HEK293 (cell line): ENCODE results near the gene SLC8A1.

Source experiments
- CTCF ChIA-PET: fragments of 350-600 bp; formaldehyde crosslinking; extraction: SDS; loops from one replicate; lab custom pipeline; 2021; ENCODE audit warnings: antibody characterized with exemption; lab: Yijun Ruan, JAX
- POLR2A ChIA-PET: fragments of 300-600 bp; formaldehyde crosslinking; extraction: SDS; loops from one replicate; lab custom pipeline; 2020; ENCODE audit warnings: antibody characterized with exemption, inconsistent platforms; lab: Yijun Ruan, JAX
- H3K27ac ChIP-seq: fragments of 200-500 bp; sonication (Bioruptor generic); 2 replicates; pipeline ENCODE4 v1.5.1; 2014; ENCODE audit warnings: low read depth, low read length, control low read depth, inconsistent platforms; ENCODE audit errors: extremely low read depth
- H3K36me3 ChIP-seq, 2 experiments: fragments of 200-500 bp in 1 of 2; sonication (Bioruptor generic) in 1 of 2; 1 replicate in 1 of 2; 2 replicates in 1 of 2; pipeline ENCODE4 v1.5.1; 2014 to 2017; ENCODE audit warnings: inconsistent platforms in 2 of 2, low read length in 2 of 2; ENCODE audit not compliant: control insufficient read depth in 2 of 2, insufficient read depth in 1 of 2
- H3K4me1 ChIP-seq: fragments of 200-500 bp; sonication (Bioruptor generic); 2 replicates; pipeline ENCODE4 v1.5.1; 2014; ENCODE audit warnings: mild to moderate bottlenecking, low read length, inconsistent platforms; ENCODE audit not compliant: control insufficient read depth, insufficient read depth
- H3K4me3 ChIP-seq: 2 replicates; pipeline ENCODE4 v1.5.1; 2011; ENCODE audit warnings: low read depth, mild to moderate bottlenecking, control low read depth, low read length, moderate library complexity
- H3K9me3 ChIP-seq: fragments of 200-500 bp; sonication (Bioruptor generic); 2 replicates; pipeline ENCODE4 v1.5.1; 2014; ENCODE audit warnings: low read depth, low read length, inconsistent platforms; ENCODE audit not compliant: control insufficient read depth, insufficient read depth
- BCL11B ChIP-seq: fragments of 450-650 bp; formaldehyde crosslinking; IDR thresholded peaks from 2 replicates; pipeline ENCODE4 v1.5.1; 2016; ENCODE audit warnings: low read depth, missing biosample characterization, missing genetic modification characterization
- GLIS2 ChIP-seq: fragments of 450-650 bp; formaldehyde crosslinking; IDR thresholded peaks from 2 replicates; pipeline ENCODE4 v1.5.1; 2016; ENCODE audit warnings: missing biosample characterization, missing genetic modification characterization
- IKZF3 ChIP-seq: fragments of 450-650 bp; IDR thresholded peaks from 2 replicates; pipeline ENCODE4 v1.5.0; 2018; ENCODE audit warnings: missing biosample characterization, mild to moderate bottlenecking, missing genetic modification characterization, moderate library complexity
- KLF7 ChIP-seq: fragments of 450-650 bp; formaldehyde crosslinking; IDR thresholded peaks from 2 replicates; pipeline ENCODE4 v1.5.1; 2016; ENCODE audit warnings: missing biosample characterization, missing genetic modification characterization, borderline replicate concordance
- PRDM2 ChIP-seq: fragments of 450-650 bp; formaldehyde crosslinking; IDR thresholded peaks from 2 replicates; pipeline ENCODE4 v1.5.1; 2016; ENCODE audit warnings: missing biosample characterization, missing genetic modification characterization, borderline replicate concordance
- SALL2 ChIP-seq: fragments of 450-650 bp; formaldehyde crosslinking; IDR thresholded peaks from 2 replicates; pipeline ENCODE4 v1.5.0; 2017; ENCODE audit warnings: missing biosample characterization, mild to moderate bottlenecking, missing genetic modification characterization, borderline replicate concordance
- WT1 ChIP-seq: fragments of 450-650 bp; formaldehyde crosslinking; IDR thresholded peaks from 2 replicates; pipeline ENCODE4 v1.5.1; 2016; ENCODE audit warnings: missing biosample characterization, missing genetic modification characterization
- ZBTB20 ChIP-seq: fragments of 450-650 bp; formaldehyde crosslinking; IDR thresholded peaks from 2 replicates; pipeline ENCODE4 v1.5.1; 2016; ENCODE audit warnings: missing biosample characterization, missing genetic modification characterization
- ZFP3 ChIP-seq: fragments of 450-650 bp; formaldehyde crosslinking; IDR thresholded peaks from 2 replicates; pipeline ENCODE4 v1.5.1; 2016; ENCODE audit warnings: low read depth, missing biosample characterization, missing genetic modification characterization
- ZNF214 ChIP-seq: fragments of 450-650 bp; formaldehyde crosslinking; IDR thresholded peaks from 2 replicates; pipeline ENCODE4 v1.5.1; 2017; ENCODE audit warnings: missing biosample characterization, mild to moderate bottlenecking, missing genetic modification characterization, borderline replicate concordance
- ZNF280D ChIP-seq: fragments of 450-650 bp; formaldehyde crosslinking; IDR thresholded peaks from 2 replicates; pipeline ENCODE4 v1.5.1; 2016; ENCODE audit warnings: missing biosample characterization, missing genetic modification characterization
- ZNF621 ChIP-seq: fragments of 450-650 bp; formaldehyde crosslinking; IDR thresholded peaks from 2 replicates; pipeline ENCODE4 v1.5.1; 2017; ENCODE audit warnings: missing biosample characterization, missing genetic modification characterization
- ZNF654 ChIP-seq: fragments of 450-650 bp; formaldehyde crosslinking; IDR thresholded peaks from 2 replicates; pipeline ENCODE4 v1.5.1; 2016; ENCODE audit warnings: low read depth, missing biosample characterization, missing genetic modification characterization
- ZNF664 ChIP-seq: fragments of 450-650 bp; formaldehyde crosslinking; IDR thresholded peaks from 2 replicates; pipeline ENCODE4 v1.5.1; 2016; ENCODE audit warnings: missing biosample characterization, missing genetic modification characterization
- ZNF785 ChIP-seq: fragments of 450-650 bp; formaldehyde crosslinking; IDR thresholded peaks from 2 replicates; pipeline ENCODE4 v1.5.1; 2016; ENCODE audit warnings: missing biosample characterization, missing genetic modification characterization
- TF ChIP-seq, protein P1 (sequence below): fragments of 450-650 bp; IDR thresholded peaks from 2 replicates; pipeline ENCODE4 v1.5.1; 2018; ENCODE audit warnings: missing biosample characterization, missing genetic modification characterization
- TF ChIP-seq, protein P2 (sequence below): fragments of 450-650 bp; formaldehyde crosslinking; IDR thresholded peaks from 2 replicates; pipeline ENCODE4 v1.5.1; 2016; ENCODE audit warnings: missing biosample characterization, missing genetic modification characterization, borderline replicate concordance

Gene SLC8A1

DNA sequence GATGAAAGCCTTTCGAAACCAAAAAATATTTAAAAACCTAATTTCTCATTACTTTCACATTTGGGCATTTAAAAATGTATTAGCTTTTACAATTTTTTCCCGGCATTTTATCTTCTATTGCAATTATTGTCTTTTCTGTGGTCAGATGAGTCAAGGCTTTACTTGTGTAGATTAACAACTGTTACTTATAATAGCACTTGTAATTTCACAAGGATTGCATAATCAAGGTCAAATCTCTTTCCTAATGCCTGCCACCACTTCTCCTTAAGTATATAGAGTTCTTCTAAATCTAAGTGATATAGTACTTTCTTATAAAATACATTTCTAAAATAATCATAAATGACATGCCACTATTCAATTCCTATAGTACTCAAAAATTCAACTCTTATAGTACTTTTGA, 67.2 kb downstream of the SLC8A1 start:
- POLR2A ChIA-PET: no interaction called here
- no peak overlapping the region for H3K4me3 ChIP-seq
- no peak for TF ChIP-seq BCL11B (tag by site-specific recombination)
- TF ChIP-seq, protein P1, sequence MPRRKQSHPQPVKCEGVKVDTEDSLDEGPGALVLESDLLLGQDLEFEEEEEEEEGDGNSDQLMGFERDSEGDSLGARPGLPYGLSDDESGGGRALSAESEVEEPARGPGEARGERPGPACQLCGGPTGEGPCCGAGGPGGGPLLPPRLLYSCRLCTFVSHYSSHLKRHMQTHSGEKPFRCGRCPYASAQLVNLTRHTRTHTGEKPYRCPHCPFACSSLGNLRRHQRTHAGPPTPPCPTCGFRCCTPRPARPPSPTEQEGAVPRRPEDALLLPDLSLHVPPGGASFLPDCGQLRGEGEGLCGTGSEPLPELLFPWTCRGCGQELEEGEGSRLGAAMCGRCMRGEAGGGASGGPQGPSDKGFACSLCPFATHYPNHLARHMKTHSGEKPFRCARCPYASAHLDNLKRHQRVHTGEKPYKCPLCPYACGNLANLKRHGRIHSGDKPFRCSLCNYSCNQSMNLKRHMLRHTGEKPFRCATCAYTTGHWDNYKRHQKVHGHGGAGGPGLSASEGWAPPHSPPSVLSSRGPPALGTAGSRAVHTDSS: no peak
- TF ChIP-seq SALL2 (tag by site-specific recombination): no peak
- no peak for TF ChIP-seq IKZF3
- no peak for TF ChIP-seq ZNF654
- TF ChIP-seq ZNF280D (tag by site-specific recombination): no peak
- TF ChIP-seq KLF7: no peak
- no peak for TF ChIP-seq ZNF214 (tag by site-specific recombination)
- TF ChIP-seq PRDM2: no peak
- TF ChIP-seq ZBTB20 (tag by site-specific recombination): no peak
- TF ChIP-seq ZNF664 (tag by site-specific recombination): no peak
- no peak for TF ChIP-seq ZNF785 (tag by site-specific recombination)
- TF ChIP-seq WT1: no peak
- no peak for TF ChIP-seq ZNF621 (tag by site-specific recombination)
- TF ChIP-seq, protein P2, sequence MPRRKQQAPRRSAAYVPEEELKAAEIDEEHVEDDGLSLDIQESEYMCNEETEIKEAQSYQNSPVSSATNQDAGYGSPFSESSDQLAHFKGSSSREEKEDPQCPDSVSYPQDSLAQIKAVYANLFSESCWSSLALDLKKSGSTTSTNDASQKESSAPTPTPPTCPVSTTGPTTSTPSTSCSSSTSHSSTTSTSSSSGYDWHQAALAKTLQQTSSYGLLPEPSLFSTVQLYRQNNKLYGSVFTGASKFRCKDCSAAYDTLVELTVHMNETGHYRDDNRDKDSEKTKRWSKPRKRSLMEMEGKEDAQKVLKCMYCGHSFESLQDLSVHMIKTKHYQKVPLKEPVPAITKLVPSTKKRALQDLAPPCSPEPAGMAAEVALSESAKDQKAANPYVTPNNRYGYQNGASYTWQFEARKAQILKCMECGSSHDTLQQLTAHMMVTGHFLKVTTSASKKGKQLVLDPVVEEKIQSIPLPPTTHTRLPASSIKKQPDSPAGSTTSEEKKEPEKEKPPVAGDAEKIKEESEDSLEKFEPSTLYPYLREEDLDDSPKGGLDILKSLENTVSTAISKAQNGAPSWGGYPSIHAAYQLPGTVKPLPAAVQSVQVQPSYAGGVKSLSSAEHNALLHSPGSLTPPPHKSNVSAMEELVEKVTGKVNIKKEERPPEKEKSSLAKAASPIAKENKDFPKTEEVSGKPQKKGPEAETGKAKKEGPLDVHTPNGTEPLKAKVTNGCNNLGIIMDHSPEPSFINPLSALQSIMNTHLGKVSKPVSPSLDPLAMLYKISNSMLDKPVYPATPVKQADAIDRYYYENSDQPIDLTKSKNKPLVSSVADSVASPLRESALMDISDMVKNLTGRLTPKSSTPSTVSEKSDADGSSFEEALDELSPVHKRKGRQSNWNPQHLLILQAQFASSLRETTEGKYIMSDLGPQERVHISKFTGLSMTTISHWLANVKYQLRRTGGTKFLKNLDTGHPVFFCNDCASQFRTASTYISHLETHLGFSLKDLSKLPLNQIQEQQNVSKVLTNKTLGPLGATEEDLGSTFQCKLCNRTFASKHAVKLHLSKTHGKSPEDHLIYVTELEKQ (tag by site-specific recombination): no peak
- no peak for TF ChIP-seq GLIS2 (tag by site-specific recombination)
- TF ChIP-seq ZFP3 (tag by site-specific recombination): no peak
- CTCF ChIA-PET: no interaction called here
- H3K4me1 ChIP-seq: no peaks in the 10 kb centered on the region
- no peak overlapping the region for H3K27ac ChIP-seq
- H3K9me3 ChIP-seq: no peaks in the 10 kb centered on the region
- no peaks in the 10 kb centered on the region for H3K36me3 ChIP-seq
